ENCODE measurements around the gene PCBP2. TPM values are rescaled to one million over a fixed set of nuclear protein-coding genes. Genes with fewer than 3 reads are reported as not detected.

Gene PCBP2
- total and polyA plus RNA-seq, 10 of the 15 experiments (the other 5 are each of a cell fraction or from before 2014, with no cell fraction given), result 109 to 803 (median 327) TPM

DNA sequence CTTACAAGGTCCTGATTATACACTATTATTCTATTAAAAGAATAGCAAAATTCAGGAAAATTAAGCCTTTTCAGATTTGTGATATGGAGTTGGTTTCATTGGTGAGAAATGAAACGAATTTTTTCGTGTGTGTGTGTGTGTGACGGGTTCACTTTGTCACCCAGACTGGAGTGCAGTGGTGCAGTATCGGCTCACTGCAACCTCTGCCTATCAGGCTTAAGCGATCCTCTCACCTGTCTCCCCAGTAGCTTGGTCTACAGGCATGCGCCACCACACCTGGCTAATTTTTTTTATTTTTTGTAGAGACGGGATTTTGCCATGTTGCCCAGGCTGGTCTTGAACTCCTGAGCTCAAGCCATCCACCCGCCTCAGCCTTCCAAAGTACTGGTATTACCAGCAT, 9.7 kb downstream of the PCBP2 start (continued):
- TF ChIP-seq SMAD1 (IDR thresholded peaks at IDR 0.05; ENCODE audit: low read depth, partially characterized antibody) (no peak), ATF2 (IDR thresholded peaks at IDR 0.05; ENCODE audit: low read length) (no peak), FOS (IDR thresholded peaks at IDR 0.05; ENCODE audit: borderline replicate concordance, extremely low read depth, insufficient read length) (no peak), ZBTB11 (CRISPR knock-in tag; IDR thresholded peaks at IDR 0.05) (no peak), MAX (IDR thresholded peaks at IDR 0.05; ENCODE audit: low read depth, low read length) (no peak)

DNA sequence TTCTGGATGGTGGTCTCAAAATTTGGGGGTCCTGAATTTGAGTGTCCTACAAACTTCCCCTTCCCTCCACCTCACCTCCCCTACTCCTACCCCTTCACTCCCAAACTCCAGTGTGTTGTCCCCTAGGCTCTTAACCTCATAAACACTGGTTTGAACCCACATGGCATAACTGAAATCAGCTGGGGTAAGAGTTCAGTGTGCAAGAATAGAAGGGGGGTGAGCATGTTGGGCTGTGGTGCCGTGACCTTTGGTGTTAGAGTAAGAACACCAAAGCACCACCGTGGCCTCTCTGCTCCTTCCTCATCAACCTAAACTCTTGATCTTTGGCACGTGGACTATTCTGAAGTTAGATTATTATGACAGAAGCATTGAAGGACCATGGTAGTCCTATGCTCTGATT, 11.0 kb downstream of the PCBP2 start:
- BruUV-seq (replicated peaks), result no TSS peak
- ChIA-PET RAD21 (ENCODE audit: unreplicated experiment) (no interaction called here), SMC1A (ENCODE audit: uncharacterized antibody, unreplicated experiment) (no interaction called here), POLR2A (interaction anchor here (0.6 kb wide), 1 partner anchor 74 kb away, joined by 3 read pairs; no protein-coding TSS in a partner anchor), CTCF (interaction anchor here (1.3 kb wide), 1 partner anchor 111 kb away, joined by 3 read pairs; no protein-coding TSS in a partner anchor)
- DNase-seq (ENCODE audit: low read depth, low spot score) (no peak), FAIRE-seq (no peak), ATAC-seq (peak; percentile 6; the same call in 1 of the 3 replicates)
- Histone ChIP-seq H3K4me3 (no peak overlapping the region), H3K4me2 (ENCODE audit: control insufficient read depth, insufficient read depth) (no peak overlapping the region; the same call in 1 of the 2 replicates), H3K27ac (ENCODE audit: control insufficient read depth, insufficient read depth) (no peak overlapping the region), H4K20me1 (ENCODE audit: control insufficient read depth, insufficient read depth) (peaks cover 17% of the 10 kb centered on the region), H3K36me3 (ENCODE audit: control insufficient read depth in 2 of 2, insufficient read depth in 2 of 2, low read length in 1 of 2) (peaks cover 38 to 78% of the 10 kb centered on the region in 2 experiments), H3K27me3 (replicated peaks in 1 of 2; ENCODE audit: control insufficient read depth in 2 of 2, insufficient read depth in 2 of 2, low read length in 1 of 2) (no peaks in the 10 kb centered on the region), H3K9ac (ENCODE audit: control insufficient read depth, insufficient read depth, low read length) (no peak overlapping the region), H3K4me1 (ENCODE audit: control insufficient read depth, insufficient read depth, low read length) (peaks cover 4% of the 10 kb centered on the region), H3K79me2 (ENCODE audit: control insufficient read depth, insufficient read depth, low read length) (peaks cover 39% of the 10 kb centered on the region), H3K9me3 (replicated peaks; ENCODE audit: control insufficient read depth, insufficient read depth, low read length) (no peaks in the 10 kb centered on the region), H2AFZ (ENCODE audit: control insufficient read depth, low read depth, low read length) (no peak overlapping the region)
- 87% methylated on average over 3 of the region's 3 CpGs for WGBS (ENCODE audit: insufficient coverage, insufficient replicate concordance, low lambda C conversion rate, missing lambda C conversion rate)
- TF ChIP-seq GABPA (IDR thresholded peaks at IDR 0.05; ENCODE audit: low read depth), result no peak
- TF ChIP-seq POLR2A (IDR thresholded peaks at IDR 0.05; ENCODE audit: low read depth, low read length), result peak; percentile 24; the same call in 1 of the 2 replicates
- no peak for TF ChIP-seq EGR1 (IDR thresholded peaks at IDR 0.05; ENCODE audit: borderline replicate concordance in 1 of 2, low read depth in 2 of 2, low read length in 2 of 2)
- in situ Hi-C loops (cut with MboI), result no loop called here
- intact Hi-C loops (cut with micrococcal nuclease; ENCODE audit: unreplicated experiment), result no loop called here

Data from GM12878 (cell line).